ENCODE measurements around the gene CDYL2. TPM values are rescaled to one million over a fixed set of nuclear protein-coding genes. Genes with fewer than 3 reads are reported as not detected.

The CDYL2 gene
- total RNA-seq, 5 donors from 2014 or later (not counting 1 experiment from before 2014, with no cell fraction given): 15.4 to 45.4 (median 32.1) TPM

DNA sequence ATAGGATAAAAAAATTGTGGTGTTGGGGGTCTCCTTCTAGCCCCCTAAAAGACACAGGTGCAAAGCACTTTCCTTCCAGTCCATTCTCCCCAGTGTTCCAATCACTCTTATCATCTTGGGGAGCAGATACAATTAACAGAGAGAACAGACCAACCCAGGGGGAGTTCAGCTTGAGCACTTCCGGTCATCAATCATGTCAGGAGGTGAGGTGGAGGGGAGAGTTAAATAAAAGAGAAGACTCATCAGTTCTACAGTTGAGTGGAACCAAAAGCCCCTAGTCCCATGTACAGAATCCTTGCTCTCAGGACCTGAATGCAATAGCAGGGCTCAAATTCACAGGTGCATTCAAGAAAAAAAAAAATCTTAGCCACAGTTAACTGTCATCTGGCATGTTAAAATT lies 141.3 kb downstream of the CDYL2 start:
- no peak overlapping the region for H3K4me3 ChIP-seq (ENCODE audit: control insufficient read depth in 1 of 2, extremely low read depth in 1 of 2, low read length in 1 of 2)
- peaks cover under 1 to 16% (median 5%) of the 10 kb centered on the region in 3 donors for H3K4me1 Mint-ChIP-seq
- CTCF ChIA-PET: no interaction called here
- no CpG with 5 or more reads among the region's 1 CpG for WGBS (ENCODE audit: insufficient coverage)
- no peaks in the 10 kb centered on the region for H3K27me3 Mint-ChIP-seq
- H3K27ac Mint-ChIP-seq: no peak overlapping the region
- no peaks in the 10 kb centered on the region for H3K4me1 ChIP-seq (ENCODE audit: control insufficient read depth in 1 of 2, extremely low read depth in 1 of 2, insufficient read depth in 2 of 2, low read length in 2 of 2)
- ATAC-seq (replicated peaks in 1 of 4): no peak
- POLR2A ChIA-PET: no interaction called here
- no peaks in the 10 kb centered on the region for H3K9me3 ChIP-seq
- H3K27me3 ChIP-seq (replicated peaks in 1 of 2; ENCODE audit: control insufficient read depth in 2 of 2, extremely low read depth in 1 of 2, insufficient read depth in 2 of 2, low read length in 1 of 2): no peaks in the 10 kb centered on the region
- H3K27ac ChIP-seq (ENCODE audit: low read length): no peak overlapping the region
- no peaks in the 10 kb centered on the region for H3K36me3 ChIP-seq (ENCODE audit: control insufficient read depth in 2 of 2, extremely low read depth in 1 of 2, insufficient read depth in 1 of 2, low read length in 1 of 2)
- H3K36me3 Mint-ChIP-seq: peaks cover 16% of the 10 kb centered on the region
- H3K4me3 Mint-ChIP-seq: no peak overlapping the region
- no peak for DNase-seq
- peaks cover 5 to 15% (median 8%) of the 10 kb centered on the region in 3 donors for H3K9me3 Mint-ChIP-seq

- Mint-ChIP-seq H3K36me3 (peaks cover 16% of the 10 kb centered on the region), H3K9me3 (peaks cover 5 to 15% (median 8%) of the 10 kb centered on the region in 3 donors), H3K4me1 (peaks cover 29 to 45% (median 30%) of the 10 kb centered on the region in 3 donors), H3K27ac (no peak overlapping the region), H3K27me3 (no peaks in the 10 kb centered on the region), H3K4me3 (no peak overlapping the region)
- WGBS (ENCODE audit: insufficient coverage): no CpG with 5 or more reads among the region's 1 CpG
- ATAC-seq (replicated peaks in 1 of 4) (no peak), DNase-seq (no peak)
- CTCF ChIA-PET: no interaction called here
- Histone ChIP-seq H3K4me1 (ENCODE audit: control insufficient read depth in 1 of 2, extremely low read depth in 1 of 2, insufficient read depth in 2 of 2, low read length in 2 of 2) (peaks cover 2 to 11% of the 10 kb centered on the region in 2 experiments), H3K27me3 (replicated peaks in 1 of 2; ENCODE audit: control insufficient read depth in 2 of 2, extremely low read depth in 1 of 2, insufficient read depth in 2 of 2, low read length in 1 of 2) (no peaks in the 10 kb centered on the region), H3K36me3 (ENCODE audit: control insufficient read depth in 2 of 2, extremely low read depth in 1 of 2, insufficient read depth in 1 of 2, low read length in 1 of 2) (no peaks in the 10 kb centered on the region), H3K9me3 (no peaks in the 10 kb centered on the region), H3K4me3 (ENCODE audit: control insufficient read depth in 1 of 2, extremely low read depth in 1 of 2, low read length in 1 of 2) (no peak overlapping the region), H3K27ac (ENCODE audit: low read length) (no peak overlapping the region)
- POLR2A ChIA-PET: no interaction called here
Observed at GRCh38 chr16:80659865-80660264, 144.5 kb downstream of the CDYL2 start.

GRCh38 chr16:80656711-80657150 lies 147.7 kb downstream of the CDYL2 start:
- H3K27ac ChIP-seq (ENCODE audit: low read length): peak overlapping the region; percentile 70
- no peaks in the 10 kb centered on the region for H3K36me3 ChIP-seq (ENCODE audit: control insufficient read depth in 2 of 2, extremely low read depth in 1 of 2, insufficient read depth in 1 of 2, low read length in 1 of 2)
- Mint-ChIP-seq H3K36me3 (peaks cover 14% of the 10 kb centered on the region), H3K4me1 (peaks cover 30 to 46% (median 34%) of the 10 kb centered on the region in 3 donors), H3K27me3 (no peaks in the 10 kb centered on the region), H3K9me3 (peaks cover 5 to 15% (median 8%) of the 10 kb centered on the region in 3 donors), H3K27ac (peak overlapping the region; percentile 88 to 91), H3K4me3 (peak overlapping the region; percentile 73 to 84 (median 82))
- peaks cover 2 to 11% of the 10 kb centered on the region in 2 experiments for H3K4me1 ChIP-seq (ENCODE audit: control insufficient read depth in 1 of 2, extremely low read depth in 1 of 2, insufficient read depth in 2 of 2, low read length in 2 of 2)
- 3% methylated on average over 5 of the region's 8 CpGs for WGBS (ENCODE audit: insufficient coverage)
- H3K27me3 ChIP-seq (replicated peaks in 1 of 2; ENCODE audit: control insufficient read depth in 2 of 2, extremely low read depth in 1 of 2, insufficient read depth in 2 of 2, low read length in 1 of 2): no peaks in the 10 kb centered on the region
- ChIA-PET CTCF (no interaction called here), POLR2A (no interaction called here)
- ATAC-seq (replicated peaks in 1 of 4) (peak; percentile 79 to 96 (median 82)), DNase-seq (peak in 28 of 35 experiments; percentile 8 to 59 (median 24))
- peak overlapping the region; percentile 25 to 46 for H3K4me3 ChIP-seq (ENCODE audit: control insufficient read depth in 1 of 2, extremely low read depth in 1 of 2, low read length in 1 of 2)
- no peaks in the 10 kb centered on the region for H3K9me3 ChIP-seq

DNA sequence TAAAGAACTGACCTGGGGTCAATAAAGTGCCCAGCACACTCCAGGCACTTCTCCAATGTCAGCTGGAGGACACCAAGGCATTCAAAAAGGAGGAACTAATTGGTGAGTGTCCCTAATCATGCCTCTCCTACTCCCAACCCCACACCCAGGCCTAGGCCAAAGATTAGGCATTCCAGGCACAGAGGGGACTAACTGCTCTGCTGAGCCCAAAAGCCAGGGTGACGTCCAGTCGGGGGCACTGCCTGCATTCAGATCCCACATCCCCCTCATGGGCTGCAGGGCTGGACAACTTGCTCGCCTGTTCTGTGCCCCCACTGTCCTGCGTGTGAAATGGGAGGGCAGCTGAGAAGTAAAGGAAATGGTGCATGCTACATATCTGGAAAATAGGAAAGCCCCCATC lies 148.2 kb downstream of the CDYL2 start:
- POLR2A ChIA-PET: no interaction called here
- Mint-ChIP-seq H3K4me3 (peak overlapping the region; percentile 73 to 84 (median 82)), H3K4me1 (peaks cover 30 to 51% (median 34%) of the 10 kb centered on the region in 3 donors), H3K27me3 (no peaks in the 10 kb centered on the region), H3K36me3 (peaks cover 12% of the 10 kb centered on the region), H3K27ac (peak overlapping the region; percentile 88 to 91), H3K9me3 (peaks cover 5 to 15% (median 8%) of the 10 kb centered on the region in 3 donors)
- DNase-seq (no peak), ATAC-seq (replicated peaks in 1 of 4) (peak in 2 of 4 experiments; percentile 11 to 35)
- CTCF ChIA-PET: no interaction called here
- WGBS (ENCODE audit: insufficient coverage): no CpG with 5 or more reads among the region's 4 CpGs
- Histone ChIP-seq H3K4me1 (ENCODE audit: control insufficient read depth in 1 of 2, extremely low read depth in 1 of 2, insufficient read depth in 2 of 2, low read length in 2 of 2) (peaks cover 2 to 11% of the 10 kb centered on the region in 2 experiments), H3K9me3 (no peaks in the 10 kb centered on the region), H3K36me3 (ENCODE audit: control insufficient read depth in 2 of 2, extremely low read depth in 1 of 2, insufficient read depth in 1 of 2, low read length in 1 of 2) (no peaks in the 10 kb centered on the region), H3K27ac (ENCODE audit: low read length) (peak overlapping the region; percentile 70), H3K4me3 (ENCODE audit: control insufficient read depth in 1 of 2, extremely low read depth in 1 of 2, low read length in 1 of 2) (peak overlapping the region; percentile 25 to 46), H3K27me3 (replicated peaks in 1 of 2; ENCODE audit: control insufficient read depth in 2 of 2, extremely low read depth in 1 of 2, insufficient read depth in 2 of 2, low read length in 1 of 2) (no peaks in the 10 kb centered on the region)

- DNase-seq: no peak
- Histone ChIP-seq H3K4me1 (ENCODE audit: control insufficient read depth in 1 of 2, extremely low read depth in 1 of 2, insufficient read depth in 2 of 2, low read length in 2 of 2) (peaks cover 2 to 11% of the 10 kb centered on the region in 2 experiments), H3K4me3 (ENCODE audit: control insufficient read depth in 1 of 2, extremely low read depth in 1 of 2, low read length in 1 of 2) (no peak overlapping the region), H3K27ac (ENCODE audit: low read length) (peak overlapping the region; percentile 70), H3K27me3 (replicated peaks in 1 of 2; ENCODE audit: control insufficient read depth in 2 of 2, extremely low read depth in 1 of 2, insufficient read depth in 2 of 2, low read length in 1 of 2) (no peaks in the 10 kb centered on the region), H3K9me3 (no peaks in the 10 kb centered on the region), H3K36me3 (ENCODE audit: control insufficient read depth in 2 of 2, extremely low read depth in 1 of 2, insufficient read depth in 1 of 2, low read length in 1 of 2) (no peaks in the 10 kb centered on the region)
- H3K36me3 Mint-ChIP-seq: peaks cover 11% of the 10 kb centered on the region
- WGBS (ENCODE audit: insufficient coverage): 95% methylated on average over 5 of the region's 9 CpGs
- H3K9me3 Mint-ChIP-seq: peaks cover 5 to 15% (median 8%) of the 10 kb centered on the region in 3 donors
- H3K27ac Mint-ChIP-seq: peak overlapping the region; percentile 88 to 91
- ChIA-PET POLR2A (no interaction called here), CTCF (no interaction called here)
- ATAC-seq (replicated peaks in 1 of 4): no peak
- peaks cover 30 to 50% (median 36%) of the 10 kb centered on the region in 3 donors for H3K4me1 Mint-ChIP-seq
- no peaks in the 10 kb centered on the region for H3K27me3 Mint-ChIP-seq
- H3K4me3 Mint-ChIP-seq: peak overlapping the region in 2 of 3 donors; percentile 73 to 82
Observed at GRCh38 chr16:80655751-80656150, 148.6 kb downstream of the CDYL2 start.

DNA sequence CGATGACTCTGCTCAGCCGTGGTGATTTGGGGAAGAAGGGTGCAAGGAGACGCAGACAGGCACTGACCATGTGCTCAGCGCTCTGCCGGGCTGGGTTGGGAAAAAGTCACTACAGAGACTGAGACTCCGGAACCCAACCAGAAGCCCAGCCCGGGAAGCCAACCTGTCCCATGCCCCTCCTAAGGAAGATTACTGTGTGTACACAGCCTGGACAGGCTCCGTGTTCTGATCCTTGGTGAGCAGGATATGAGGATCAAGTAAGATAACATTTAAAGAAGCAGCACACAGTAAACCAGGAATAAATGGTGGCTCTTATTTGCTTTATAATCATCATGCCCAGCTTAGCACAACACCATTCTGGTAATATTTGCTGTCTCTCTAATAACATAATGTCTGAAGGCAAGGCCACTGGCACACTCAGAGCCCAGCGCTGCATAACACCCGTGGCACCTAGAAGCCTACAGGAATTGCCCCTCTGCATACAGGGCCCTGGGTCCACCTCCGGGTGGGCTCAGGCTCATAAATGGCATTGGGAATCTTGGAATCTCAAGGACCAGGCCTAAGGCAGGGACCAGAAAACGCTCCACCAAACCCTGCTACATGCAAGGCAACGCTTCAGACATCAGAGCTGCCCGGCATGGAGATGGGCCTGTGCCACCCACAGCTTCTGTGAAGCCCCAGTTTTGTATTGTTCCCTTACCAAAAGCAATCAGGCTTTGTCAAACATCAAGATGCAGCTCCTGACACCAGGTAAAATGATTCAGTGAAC lies 150.1 kb downstream of the CDYL2 start:
- H3K4me3 Mint-ChIP-seq: no peak overlapping the region
- no peaks in the 10 kb centered on the region for H3K36me3 ChIP-seq (ENCODE audit: control insufficient read depth in 2 of 2, extremely low read depth in 1 of 2, insufficient read depth in 1 of 2, low read length in 1 of 2)
- no peak overlapping the region for H3K27ac ChIP-seq (ENCODE audit: low read length)
- H3K27ac Mint-ChIP-seq: no peak overlapping the region
- peaks cover 0 to 5% (median 0%) of the 10 kb centered on the region in 3 donors for H3K9me3 Mint-ChIP-seq
- CTCF ChIA-PET: interaction anchor here in 1 of 2 donors (0.5 kb wide), 1 partner anchor 55 kb away, joined by 4 read pairs; no protein-coding TSS in a partner anchor
- no peaks in the 10 kb centered on the region for H3K9me3 ChIP-seq
- DNase-seq (no peak), ATAC-seq (replicated peaks in 1 of 4) (no peak)
- WGBS (ENCODE audit: insufficient coverage): 98% methylated on average over 13 of the region's 14 CpGs
- H3K4me3 ChIP-seq (ENCODE audit: control insufficient read depth in 1 of 2, extremely low read depth in 1 of 2, low read length in 1 of 2): no peak overlapping the region
- no peaks in the 10 kb centered on the region for H3K27me3 Mint-ChIP-seq
- peaks cover 3% of the 10 kb centered on the region for H3K36me3 Mint-ChIP-seq
- peaks cover 2 to 11% of the 10 kb centered on the region in 2 experiments for H3K4me1 ChIP-seq (ENCODE audit: control insufficient read depth in 1 of 2, extremely low read depth in 1 of 2, insufficient read depth in 2 of 2, low read length in 2 of 2)
- POLR2A ChIA-PET: no interaction called here
- H3K4me1 Mint-ChIP-seq: peaks cover 43 to 58% (median 50%) of the 10 kb centered on the region in 3 donors
- H3K27me3 ChIP-seq (replicated peaks in 1 of 2; ENCODE audit: control insufficient read depth in 2 of 2, extremely low read depth in 1 of 2, insufficient read depth in 2 of 2, low read length in 1 of 2): no peaks in the 10 kb centered on the region

All from T-cell (primary cell).